Right cardiac atrium (tissue), 5 donors: Measurements from ENCODE around the gene SELENOS. TPM values are rescaled to one million over a fixed set of nuclear protein-coding genes. Genes with fewer than 3 reads are reported as not detected.

Experiments
- ATAC-seq, 2 donors: fragments of 200-7000 bp; cut with Tn5 transposase; one replicate each; pipeline versions ENCODE4 v1.8.0 to v1.9.1; 2020; ENCODE audit warnings: moderate library complexity in 2 of 2, mild to moderate bottlenecking in 1 of 2
- DNase-seq, 3 donors: peaks; one replicate each; pipeline ENCODE4 v3.0.0-alpha.2; 2020
- H3K27ac ChIP-seq: one replicate; pipeline ENCODE4 v1.5.1; 2013; ENCODE audit warnings: mild to moderate bottlenecking, low read length, control low read depth, moderate library complexity
- H3K27me3 ChIP-seq: one replicate; pipeline ENCODE4 v1.6.1; 2013; ENCODE audit not compliant: control insufficient read depth, insufficient read depth
- H3K4me1 ChIP-seq: one replicate; pipeline ENCODE4 v1.6.1; 2013; ENCODE audit warnings: low read length; ENCODE audit not compliant: control insufficient read depth, insufficient read depth
- H3K4me3 ChIP-seq: one replicate; pipeline ENCODE4 v1.5.1; 2013; ENCODE audit warnings: low read length, control low read depth
- H3K9me3 ChIP-seq: one replicate; pipeline ENCODE4 v1.6.1; 2013; ENCODE audit warnings: low read length; ENCODE audit not compliant: control insufficient read depth
- WGBS: extraction: QIAGEN DNeasy Blood & Tissue Kit; methylation state at CpG from one replicate; pipeline ENCODE4 v1.1.7; 2013; 5-methylcytosine and 5-hydroxymethylcytosine counted together
- intact Hi-C, 4 donors: fragments of 100-400 bp; cut with DNase I; formaldehyde crosslinking; loops; one replicate each; pipeline versions ENCODE4 v1.11.0 to v1.14.0; 2022 to 2023
- polyA plus RNA-seq: library from polyadenylated mRNA; stranded (reverse); fragments of 200-250 nt; gene quantifications from one replicate; pipeline ENCODE4 v1.2.3, GENCODE V29; 2013
- total RNA-seq, 4 donors: library from RNA; stranded (reverse); fragmentation: NEBNext Ultra II Directional; extraction: Animal tissue kit (Norgen Biotek cat#: 25700); gene quantifications; one replicate each; pipeline ENCODE4 v1.2.1, GENCODE V29; 2021
- donor health status: healthy with polysubstance abuse.
- donor health status: DM: no; HTN: yes; CAD: no.
- donor health status: DM: no; HTN: no; CAD: no.
- donor health status: DM: no; HTN: yes; CAD: no; lungs with severe emphysema.
- donor health status: DM: yes; HTN: yes; CAD: no.

Gene SELENOS
- total and polyA plus RNA-seq, 5 donors = 27.4 to 61.4 (median 38.5) TPM

GRCh38 chr15:101250341-101250831, 26.9 kb downstream of the SELENOS start:
- H3K4me3 ChIP-seq = peak overlapping the region; percentile 80
- 8% methylated on average over 6 of the region's 6 CpGs for WGBS
- DNase-seq (no peak), ATAC-seq (no peak)
- no peaks in the 10 kb centered on the region for H3K9me3 ChIP-seq
- peaks cover 4% of the 10 kb centered on the region for H3K4me1 ChIP-seq
- H3K27ac ChIP-seq = peak overlapping the region; percentile 1
- intact Hi-C loops = loop anchor here in 1 of 4 donors (10.0 kb wide), 1 partner anchor 126 kb away; no protein-coding TSS in a partner anchor
- H3K27me3 ChIP-seq = no peaks in the 10 kb centered on the region

GRCh38 chr15:101248274-101248673, 29.0 kb downstream of the SELENOS start:
- DNase-seq (no peak), ATAC-seq (no peak)
- H3K9me3 ChIP-seq = no peaks in the 10 kb centered on the region
- intact Hi-C loops = loop anchor here (5.0 to 10.0 kb wide), 3 partner anchors 51 to 63 kb away; no protein-coding TSS in a partner anchor
- H3K27ac ChIP-seq = no peak overlapping the region
- WGBS = 59% methylated on average over 3 of the region's 3 CpGs
- peaks cover 14% of the 10 kb centered on the region for H3K4me1 ChIP-seq
- no peaks in the 10 kb centered on the region for H3K27me3 ChIP-seq
- no peak overlapping the region for H3K4me3 ChIP-seq

GRCh38 chr15:101246824-101247745, 30.2 kb downstream of the SELENOS start:
- Histone ChIP-seq H3K4me3 (no peak overlapping the region), H3K9me3 (no peaks in the 10 kb centered on the region), H3K27ac (peak overlapping the region; percentile 50), H3K4me1 (peaks cover 19% of the 10 kb centered on the region), H3K27me3 (no peaks in the 10 kb centered on the region)
- 60% methylated on average over 10 of the region's 10 CpGs for WGBS
- no peak for DNase-seq
- intact Hi-C loops = loop anchor here (5.0 to 10.0 kb wide), 3 partner anchors 50 to 62 kb away; no protein-coding TSS in a partner anchor
- ATAC-seq = no peak

- Histone ChIP-seq H3K9me3 (no peaks in the 10 kb centered on the region), H3K4me3 (no peak overlapping the region), H3K4me1 (peaks cover 19% of the 10 kb centered on the region), H3K27me3 (no peaks in the 10 kb centered on the region), H3K27ac (no peak overlapping the region)
- DNase-seq = no peak
- intact Hi-C loops = loop anchor here (5.0 to 10.0 kb wide), 3 partner anchors 49 to 62 kb away; no protein-coding TSS in a partner anchor
- no peak for ATAC-seq
- WGBS = 51% methylated on average over 6 of the region's 6 CpGs
These were observed 30.9 kb downstream of the SELENOS start for GRCh38 chr15:101246391-101246790.

- no peak for DNase-seq
- intact Hi-C loops = loop anchor here (5.0 to 10.0 kb wide), 3 partner anchors 48 to 60 kb away; no protein-coding TSS in a partner anchor
- 89% methylated on average over 14 of the region's 14 CpGs for WGBS
- no peaks in the 10 kb centered on the region for H3K9me3 ChIP-seq
- no peak overlapping the region for H3K4me3 ChIP-seq
- peaks cover 19% of the 10 kb centered on the region for H3K4me1 ChIP-seq
- no peak overlapping the region for H3K27ac ChIP-seq
- ATAC-seq = no peak
- no peaks in the 10 kb centered on the region for H3K27me3 ChIP-seq
These were observed 32.2 kb downstream of the SELENOS start for GRCh38 chr15:101244889-101245668.

GRCh38 chr15:101244036-101244781, 33.1 kb downstream of the SELENOS start:
- WGBS = 49% methylated on average over 7 of the region's 7 CpGs
- Histone ChIP-seq H3K4me3 (no peak overlapping the region), H3K27ac (no peak overlapping the region), H3K27me3 (no peaks in the 10 kb centered on the region), H3K9me3 (no peaks in the 10 kb centered on the region), H3K4me1 (peaks cover 19% of the 10 kb centered on the region)
- DNase-seq = no peak
- intact Hi-C loops = loop anchor here in 3 of 4 donors (10.0 kb wide), 2 partner anchors 49 to 59 kb away; no protein-coding TSS in a partner anchor
- ATAC-seq = no peak

GRCh38 chr15:101243420-101243819, 33.9 kb downstream of the SELENOS start:
- peaks cover 19% of the 10 kb centered on the region for H3K4me1 ChIP-seq
- peak overlapping the region; percentile 12 for H3K27ac ChIP-seq
- 80% methylated on average over 9 of the region's 9 CpGs for WGBS
- ATAC-seq = peak in 1 of 2 donors; percentile 6
- H3K27me3 ChIP-seq = no peaks in the 10 kb centered on the region
- no peak for DNase-seq
- intact Hi-C loops = loop anchor here in 3 of 4 donors (10.0 kb wide), 2 partner anchors 49 to 59 kb away; no protein-coding TSS in a partner anchor
- no peaks in the 10 kb centered on the region for H3K9me3 ChIP-seq
- no peak overlapping the region for H3K4me3 ChIP-seq

GRCh38 chr15:101242999-101243336, 34.3 kb downstream of the SELENOS start:
- DNase-seq (no peak), ATAC-seq (peak in 1 of 2 donors; percentile 36)
- H3K27me3 ChIP-seq = no peaks in the 10 kb centered on the region
- H3K9me3 ChIP-seq = no peaks in the 10 kb centered on the region
- no peak overlapping the region for H3K4me3 ChIP-seq
- WGBS = 41% methylated on average over 6 of the region's 6 CpGs
- H3K4me1 ChIP-seq = peaks cover 19% of the 10 kb centered on the region
- H3K27ac ChIP-seq = no peak overlapping the region
- intact Hi-C loops = loop anchor here in 3 of 4 donors (10.0 kb wide), 2 partner anchors 48 to 58 kb away; no protein-coding TSS in a partner anchor

- 34% methylated on average over 12 of the region's 12 CpGs for WGBS
- no peak overlapping the region for H3K4me3 ChIP-seq
These were observed 34.9 kb downstream of the SELENOS start for GRCh38 chr15:101242160-101242998.

More at GRCh38 chr15:101242160-101242998, 34.9 kb downstream of the SELENOS start:
- no peaks in the 10 kb centered on the region for H3K27me3 ChIP-seq
- no peak for DNase-seq
- peaks cover 20% of the 10 kb centered on the region for H3K4me1 ChIP-seq
- peak overlapping the region; percentile 67 for H3K27ac ChIP-seq
- H3K9me3 ChIP-seq = no peaks in the 10 kb centered on the region
- peak; percentile 10 to 15 for ATAC-seq
- intact Hi-C loops = loop anchor here in 3 of 4 donors (10.0 kb wide), 2 partner anchors 48 to 58 kb away; no protein-coding TSS in a partner anchor
